Measurements from ENCODE around the gene AGPAT4.
"Not testable (repeated sequence)": the region's sequence is repeated elsewhere in the genome, so short reads cannot be mapped to it uniquely, and the experiment has no call there.

The AGPAT4 gene

GRCh38 chr6:161125591-161125990 is 148.3 kb downstream of the AGPAT4 start:
- H3K27ac Mint-ChIP-seq, result no peak overlapping the region
- H3K9me3 Mint-ChIP-seq, result peaks cover 100% of the 10 kb centered on the region
- H3K4me1 Mint-ChIP-seq, result no peaks in the 10 kb centered on the region
- no peak for TF ChIP-seq CTCF (IDR thresholded peaks at IDR 0.05)
- H3K4me3 Mint-ChIP-seq, result no peak overlapping the region
- peaks cover 100% of the 10 kb centered on the region for H3K36me3 Mint-ChIP-seq (ENCODE audit: low read depth)
- peaks cover 5% of the 10 kb centered on the region for H3K27me3 Mint-ChIP-seq (ENCODE audit: low read depth, poor library complexity)
- no peak for DNase-seq

- H3K27me3 Mint-ChIP-seq (ENCODE audit: low read depth, poor library complexity); H3K27ac Mint-ChIP-seq; H3K4me3 Mint-ChIP-seq; DNase-seq; H3K4me1 Mint-ChIP-seq: not testable (repeated sequence)
- peaks cover 100% of the 10 kb centered on the region for H3K9me3 Mint-ChIP-seq
- peaks cover 100% of the 10 kb centered on the region for H3K36me3 Mint-ChIP-seq (ENCODE audit: low read depth)
These were observed 150.5 kb downstream of the AGPAT4 start for GRCh38 chr6:161123319-161123718.

- no peak for DNase-seq
- Mint-ChIP-seq H3K36me3 (ENCODE audit: low read depth) (peaks cover 93% of the 10 kb centered on the region), H3K27ac (no peak overlapping the region), H3K4me1 (peaks cover 22% of the 10 kb centered on the region), H3K27me3 (ENCODE audit: low read depth, poor library complexity) (no peaks in the 10 kb centered on the region), H3K4me3 (no peak overlapping the region), H3K9me3 (peaks cover 52% of the 10 kb centered on the region)
- TF ChIP-seq CTCF (IDR thresholded peaks at IDR 0.05), result no peak
These were observed 155.9 kb downstream of the AGPAT4 start for GRCh38 chr6:161117942-161118341.

GRCh38 chr6:161117308-161117707 is 156.6 kb downstream of the AGPAT4 start:
- Mint-ChIP-seq H3K4me3 (no peak overlapping the region), H3K4me1 (peaks cover 22% of the 10 kb centered on the region), H3K27me3 (ENCODE audit: low read depth, poor library complexity) (no peaks in the 10 kb centered on the region), H3K36me3 (ENCODE audit: low read depth) (peaks cover 93% of the 10 kb centered on the region), H3K9me3 (peaks cover 46% of the 10 kb centered on the region), H3K27ac (no peak overlapping the region)
- no peak for DNase-seq
- no peak for TF ChIP-seq CTCF (IDR thresholded peaks at IDR 0.05)

GRCh38 chr6:161116554-161116953 is 157.3 kb downstream of the AGPAT4 start:
- no peak overlapping the region for H3K4me3 Mint-ChIP-seq
- H3K27ac Mint-ChIP-seq, result no peak overlapping the region
- no peak for TF ChIP-seq CTCF (IDR thresholded peaks at IDR 0.05)
- H3K4me1 Mint-ChIP-seq, result peaks cover 22% of the 10 kb centered on the region
- H3K9me3 Mint-ChIP-seq, result peaks cover 38% of the 10 kb centered on the region
- H3K36me3 Mint-ChIP-seq (ENCODE audit: low read depth), result peaks cover 93% of the 10 kb centered on the region
- no peak for DNase-seq
- H3K27me3 Mint-ChIP-seq (ENCODE audit: low read depth, poor library complexity), result no peaks in the 10 kb centered on the region

- Mint-ChIP-seq H3K36me3 (ENCODE audit: low read depth) (peaks cover 93% of the 10 kb centered on the region), H3K4me3 (peak overlapping the region; percentile 10), H3K9me3 (peaks cover 27% of the 10 kb centered on the region), H3K27me3 (ENCODE audit: low read depth, poor library complexity) (no peaks in the 10 kb centered on the region), H3K27ac (peak overlapping the region; percentile 89), H3K4me1 (peaks cover 22% of the 10 kb centered on the region)
- DNase-seq, result no peak
- TF ChIP-seq CTCF (IDR thresholded peaks at IDR 0.05), result no peak
These were observed 158.4 kb downstream of the AGPAT4 start for GRCh38 chr6:161115468-161115867.

Data from nephron progenitor cell (in vitro differentiated cells).